B cell (primary cell): ENCODE data around the gene DNAJB2. TPM values are rescaled to one million over a fixed set of nuclear protein-coding genes. Genes with fewer than 3 reads are reported as not detected.

Experiments
- ATAC-seq: fragments of 200-7000 bp; cut with Tn5 transposase; one replicate; pipeline ENCODE4 v1.10.0; 2021; ENCODE audit warnings: low read depth, mild to moderate bottlenecking, moderate number of reproducible peaks, moderate library complexity
- CTCF ChIA-PET: fragments of 350-600 bp; sonication (Branson Sonifier 250); formaldehyde crosslinking; loops from one replicate; lab custom pipeline; 2021; ENCODE audit warnings: antibody characterized with exemption, inconsistent platforms; lab: Charles Lee
- POLR2A ChIA-PET: fragments of 350-600 bp; sonication (Branson Sonifier 250); formaldehyde crosslinking; loops from one replicate; lab custom pipeline; 2021; ENCODE audit warnings: antibody characterized with exemption; lab: Charles Lee
- DNase-seq: peaks from one replicate; pipeline ENCODE4 v3.0.0; 2013
- H2AFZ ChIP-seq: 2 replicates; pipeline ENCODE4 v1.6.1; 2012; ENCODE audit warnings: mild to moderate bottlenecking, low read depth, low read length; ENCODE audit not compliant: insufficient read depth, poor library complexity, severe bottlenecking
- H3K27ac ChIP-seq, 2 donors: 1 replicate in 1 of 2; 2 replicates in 1 of 2; pipeline ENCODE4 v1.5.1; 2012 to 2013; ENCODE audit warnings: low read length in 2 of 2, mild to moderate bottlenecking in 2 of 2, moderate library complexity in 1 of 2
- H3K27me3 ChIP-seq, 4 experiments: fragments of 200-600 bp in 1 of 4; sonication (generic) in 1 of 4; replicated peaks in 1 of 4; 1 replicate in 2 of 4; 2 replicates in 2 of 4; pipeline versions ENCODE4 v1.6.1 to v1.7.0; 2013 to 2016; ENCODE audit warnings: low read length in 3 of 4, mild to moderate bottlenecking in 2 of 4, mixed read lengths in 1 of 4, moderate library complexity in 1 of 4; ENCODE audit not compliant: insufficient read depth in 4 of 4, control insufficient read depth in 3 of 4; ENCODE audit errors: control extremely low read depth in 1 of 4
- H3K36me3 ChIP-seq, 2 experiments: replicated peaks in 1 of 2; 1 replicate in 1 of 2; 2 replicates in 1 of 2; pipeline versions ENCODE4 v1.6.1 to v1.7.1; 2013; ENCODE audit warnings: low read length in 1 of 2; ENCODE audit not compliant: insufficient read depth in 2 of 2, control insufficient read depth in 1 of 2; ENCODE audit errors: control extremely low read depth in 1 of 2, extremely low read depth in 1 of 2
- H3K4me1 ChIP-seq, 2 donors: fragments of 200-600 bp in 1 of 2; sonication (generic) in 1 of 2; 1 replicate in 1 of 2; 2 replicates in 1 of 2; pipeline versions ENCODE4 v1.5.1 to v1.6.1; 2013 to 2017; ENCODE audit warnings: low read length in 2 of 2; ENCODE audit not compliant: control insufficient read depth in 2 of 2, insufficient read depth in 2 of 2
- H3K4me2 ChIP-seq: replicated peaks from 2 replicates; pipeline ENCODE3; 2012; ENCODE audit warnings: mild to moderate bottlenecking, low read depth, low read length; ENCODE audit not compliant: poor library complexity, severe bottlenecking
- H3K4me3 ChIP-seq, 5 experiments: fragments of 200-600 bp in 1 of 5; sonication (generic) in 1 of 5; 1 replicate in 3 of 5; 2 replicates in 2 of 5; pipeline versions ENCODE4 v1.5.1 to v1.7.0; 2011 to 2016; ENCODE audit warnings: low read length in 4 of 5, mild to moderate bottlenecking in 4 of 5, low read depth in 2 of 5, control low read depth in 1 of 5, moderate library complexity in 1 of 5; ENCODE audit not compliant: insufficient read depth in 1 of 5; ENCODE audit errors: control extremely low read depth in 1 of 5, extremely low read depth in 1 of 5
- H3K79me2 ChIP-seq: fragments of 200-600 bp; sonication (generic); one replicate; pipeline ENCODE4 v1.6.0; 2016; ENCODE audit warnings: low read length; ENCODE audit not compliant: control insufficient read depth, insufficient read depth
- H3K9ac ChIP-seq: fragments of 200-600 bp; sonication (generic); 2 replicates; pipeline ENCODE4 v1.6.1; 2017; ENCODE audit warnings: mild to moderate bottlenecking, low read length, moderate library complexity
- H3K9me3 ChIP-seq, 3 donors: one replicate each; pipeline versions ENCODE4 v1.6.1 to v1.7.1; 2013; ENCODE audit warnings: low read length in 2 of 3; ENCODE audit not compliant: control insufficient read depth in 2 of 3, insufficient read depth in 1 of 3; ENCODE audit errors: control extremely low read depth in 1 of 3
- H4K20me1 ChIP-seq: 2 replicates; pipeline ENCODE4 v1.6.0; 2012; ENCODE audit warnings: mild to moderate bottlenecking, low read length; ENCODE audit not compliant: insufficient read depth, control insufficient read depth, poor library complexity, severe bottlenecking
- H3K27ac Mint-ChIP-seq: one replicate; pipeline ENCODE4 v1.8.0; 2021; ENCODE audit warnings: mixed read lengths
- H3K27me3 Mint-ChIP-seq: one replicate; pipeline ENCODE4 v1.8.0; 2021; ENCODE audit warnings: mixed read lengths
- H3K4me1 Mint-ChIP-seq: one replicate; pipeline ENCODE4 v1.8.0; 2021; ENCODE audit warnings: mixed read lengths
- H3K4me3 Mint-ChIP-seq: one replicate; pipeline ENCODE4 v1.8.0; 2021; ENCODE audit warnings: mixed read lengths
- H3K9me3 Mint-ChIP-seq: one replicate; pipeline ENCODE4 v1.8.0; 2022; ENCODE audit warnings: mixed read lengths; ENCODE audit not compliant: insufficient read depth
- EZH2 ChIP-seq: IDR thresholded peaks from 2 replicates; pipeline ENCODE4 v1.6.1; 2012; ENCODE audit warnings: borderline replicate concordance, low read depth, mild to moderate bottlenecking, moderate library complexity, low read length; ENCODE audit not compliant: insufficient read depth, poor library complexity, severe bottlenecking
- WGBS: methylation state at CpG from one replicate; pipeline ENCODE4 v1.1.5; 2013; ENCODE audit warnings: missing lambda C conversion rate; ENCODE audit not compliant: insufficient coverage; 5-methylcytosine and 5-hydroxymethylcytosine counted together
- intact Hi-C: fragments of 100-400 bp; cut with micrococcal nuclease; formaldehyde crosslinking; loops from one replicate; pipeline ENCODE4 v1.10.0; 2022
- polyA plus RNA-seq: library from polyadenylated mRNA; depleted of rRNA; stranded (reverse); fragments of >200 nt; gene quantifications from 2 replicates; pipeline ENCODE4 v1.2.3, GENCODE V29; 2012
- total RNA-seq, 2 donors: library from RNA; stranded (reverse); fragments of 120-200 nt in 1 of 2; gene quantifications; 1 replicate in 1 of 2; 2 replicates in 1 of 2; pipeline versions ENCODE4 v1.2.3 to v1.2.4, GENCODE V29; 2013 to 2022
- TF ChIP-seq, protein P1 (sequence below): fragments of 200-600 bp; IDR thresholded peaks from one replicate; pipeline ENCODE4 v1.8.0; 2022; ENCODE audit warnings: antibody characterized with exemption, mild to moderate bottlenecking

The DNAJB2 gene
- total and polyA plus RNA-seq, 2 donors (not counting 1 experiment from before 2014, with no cell fraction given), result 127 to 184 TPM

DNA sequence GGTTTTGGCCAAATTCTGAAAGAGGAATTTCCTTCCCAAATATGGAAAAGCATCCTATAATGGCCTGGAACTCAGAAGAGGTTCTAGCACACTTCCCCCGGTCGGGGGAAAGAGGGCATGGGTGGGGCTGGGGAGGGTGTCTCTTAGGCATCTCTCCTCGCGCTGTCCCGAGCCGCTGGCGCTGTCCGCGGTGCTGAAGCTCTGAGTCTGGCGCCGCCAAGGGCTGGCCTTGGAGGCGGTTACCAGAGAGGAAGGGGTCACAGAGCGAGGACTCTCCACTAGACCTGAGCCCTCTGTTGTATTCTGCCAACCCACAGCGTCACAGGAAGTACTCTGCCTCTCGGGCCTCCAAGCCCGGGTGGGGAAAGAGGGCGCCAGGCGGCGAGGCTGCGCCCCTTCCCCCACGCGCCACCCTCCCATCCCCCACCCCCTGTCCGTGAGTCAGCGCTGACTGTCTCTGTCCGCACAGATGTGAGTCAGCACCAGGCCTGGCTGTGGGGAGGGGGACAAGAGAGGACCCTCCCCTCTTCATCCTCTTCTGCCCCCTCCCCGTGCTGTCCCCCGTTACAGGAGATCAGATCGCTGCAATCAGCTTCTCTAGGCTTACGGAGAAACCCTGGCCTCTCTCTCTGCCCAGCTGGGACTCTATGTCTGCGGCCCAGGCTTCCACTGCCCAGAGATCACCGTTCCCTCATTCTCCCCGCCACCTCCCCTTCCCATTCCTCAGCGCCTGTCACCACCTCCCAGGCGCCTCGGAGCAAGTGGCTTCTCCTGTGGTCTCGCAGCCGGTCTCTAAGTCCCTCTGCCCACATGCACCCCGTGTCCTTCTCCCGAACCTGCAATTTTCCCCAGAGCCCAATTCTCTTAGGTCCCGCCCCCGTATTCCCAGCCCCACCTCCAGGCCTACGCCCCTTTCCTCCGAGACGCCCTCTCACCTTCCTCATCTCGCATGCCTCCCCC, 29.3 kb downstream of the DNAJB2 start:
- intact Hi-C loops, result no loop called here
- H3K79me2 ChIP-seq, result no peaks in the 10 kb centered on the region
- TF ChIP-seq EZH2, result no peak
- TF ChIP-seq, protein P1, sequence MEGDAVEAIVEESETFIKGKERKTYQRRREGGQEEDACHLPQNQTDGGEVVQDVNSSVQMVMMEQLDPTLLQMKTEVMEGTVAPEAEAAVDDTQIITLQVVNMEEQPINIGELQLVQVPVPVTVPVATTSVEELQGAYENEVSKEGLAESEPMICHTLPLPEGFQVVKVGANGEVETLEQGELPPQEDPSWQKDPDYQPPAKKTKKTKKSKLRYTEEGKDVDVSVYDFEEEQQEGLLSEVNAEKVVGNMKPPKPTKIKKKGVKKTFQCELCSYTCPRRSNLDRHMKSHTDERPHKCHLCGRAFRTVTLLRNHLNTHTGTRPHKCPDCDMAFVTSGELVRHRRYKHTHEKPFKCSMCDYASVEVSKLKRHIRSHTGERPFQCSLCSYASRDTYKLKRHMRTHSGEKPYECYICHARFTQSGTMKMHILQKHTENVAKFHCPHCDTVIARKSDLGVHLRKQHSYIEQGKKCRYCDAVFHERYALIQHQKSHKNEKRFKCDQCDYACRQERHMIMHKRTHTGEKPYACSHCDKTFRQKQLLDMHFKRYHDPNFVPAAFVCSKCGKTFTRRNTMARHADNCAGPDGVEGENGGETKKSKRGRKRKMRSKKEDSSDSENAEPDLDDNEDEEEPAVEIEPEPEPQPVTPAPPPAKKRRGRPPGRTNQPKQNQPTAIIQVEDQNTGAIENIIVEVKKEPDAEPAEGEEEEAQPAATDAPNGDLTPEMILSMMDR, result no peak
- H3K4me3 Mint-ChIP-seq, result no peak overlapping the region
- H3K9me3 ChIP-seq, result peaks cover 0 to 18% (median 0%) of the 10 kb centered on the region in 3 donors
- no peak overlapping the region for H3K4me3 ChIP-seq
- DNase-seq, result peak; percentile 68
- peaks cover 2% of the 10 kb centered on the region for H3K4me1 Mint-ChIP-seq
- no peak overlapping the region for H3K9ac ChIP-seq
- no peaks in the 10 kb centered on the region for H3K36me3 ChIP-seq
- H3K27ac Mint-ChIP-seq, result no peak overlapping the region
- H3K27ac ChIP-seq, result no peak overlapping the region
- no peak overlapping the region for H2AFZ ChIP-seq
- H3K4me2 ChIP-seq, result no peak overlapping the region
- H3K9me3 Mint-ChIP-seq, result peaks cover 2% of the 10 kb centered on the region
- 8% methylated on average over 29 of the region's 45 CpGs for WGBS
- H4K20me1 ChIP-seq, result no peaks in the 10 kb centered on the region
- peaks cover 0 to 37% (median 29%) of the 10 kb centered on the region in 4 experiments for H3K27me3 ChIP-seq
- peaks cover 0 to 6% of the 10 kb centered on the region in 2 donors for H3K4me1 ChIP-seq
- CTCF ChIA-PET, result interaction anchor here (1.3 kb wide), 1 partner anchor 13 kb away, joined by 4 read pairs; no protein-coding TSS in a partner anchor
- POLR2A ChIA-PET, result no interaction called here
- ATAC-seq, result peak; percentile 68
- peaks cover 62% of the 10 kb centered on the region for H3K27me3 Mint-ChIP-seq

- H3K27me3 Mint-ChIP-seq, result peaks cover 61% of the 10 kb centered on the region
- TF ChIP-seq EZH2, result no peak
- TF ChIP-seq, protein P1, result no peak
- Histone ChIP-seq H3K36me3 (no peaks in the 10 kb centered on the region), H3K79me2 (no peaks in the 10 kb centered on the region), H3K27ac (no peak within 1 kb of the TSS), H4K20me1 (no peaks in the 10 kb centered on the region), H3K9me3 (peaks cover 0 to 20% (median 0%) of the 10 kb centered on the region in 3 donors), H2AFZ (no peak within 1 kb of the TSS), H3K4me3 (no peak within 1 kb of the TSS), H3K4me2 (no peak within 1 kb of the TSS), H3K4me1 (peaks cover 0 to 6% of the 10 kb centered on the region in 2 donors), H3K27me3 (peaks cover 0 to 37% (median 27%) of the 10 kb centered on the region in 4 experiments), H3K9ac (no peak within 1 kb of the TSS)
- WGBS, result 10% methylated on average over 34 of the region's 37 CpGs
- intact Hi-C loops, result no loop called here
- H3K4me1 Mint-ChIP-seq, result peaks cover 2% of the 10 kb centered on the region
- no peak within 1 kb of the TSS for H3K27ac Mint-ChIP-seq
- ChIA-PET CTCF (interaction anchor here (0.7 kb wide), 1 partner anchor 10 kb away, joined by 3 read pairs; no protein-coding TSS in a partner anchor), POLR2A (no interaction called here)
- no peak within 1 kb of the TSS for H3K4me3 Mint-ChIP-seq
- ATAC-seq (no peak), DNase-seq (peak; percentile 6)
- H3K9me3 Mint-ChIP-seq, result peaks cover 2% of the 10 kb centered on the region
These were observed 30.1 kb downstream of the DNAJB2 start, which contains the start of gene PTPRN for GRCh38 chr2:219309278-219309677. Gene PTPRN (minus strand): TSS chr2:219309401. CDS start chr2:219309332, 69 bp downstream.
